Common myeloid progenitor, CD34-positive (primary cell): Measurements from ENCODE around the gene AGMAT.

Experiments used
- CTCF ChIA-PET: fragments of 350-600 bp; sonication (Branson Sonifier 250); formaldehyde crosslinking; loops from one replicate; lab custom pipeline; 2021; ENCODE audit warnings: antibody characterized with exemption; lab: Charles Lee
- POLR2A ChIA-PET: fragments of 350-600 bp; sonication (Branson Sonifier 250); formaldehyde crosslinking; loops from one replicate; lab custom pipeline; 2021; ENCODE audit warnings: antibody characterized with exemption; lab: Charles Lee
- DNase-seq, 3 donors: peaks; one replicate each; pipeline versions ENCODE4 v3.0.0 to v3.0.0-alpha.2; 2013
- H3K27ac ChIP-seq, 2 experiments: 1 replicate in 1 of 2; 2 replicates in 1 of 2; pipeline ENCODE4 v1.7.0; 2013; ENCODE audit warnings: inconsistent platforms in 2 of 2, low read length in 2 of 2, mild to moderate bottlenecking in 2 of 2, low read depth in 1 of 2, moderate library complexity in 1 of 2; ENCODE audit not compliant: severe bottlenecking in 2 of 2, insufficient read depth in 1 of 2, poor library complexity in 1 of 2
- H3K27me3 ChIP-seq, 5 experiments: replicated peaks in 2 of 5; 1 replicate in 3 of 5; 2 replicates in 2 of 5; pipeline versions ENCODE4 v1.6.1 to v1.7.0; 2013; ENCODE audit warnings: low read length in 4 of 5, mild to moderate bottlenecking in 2 of 5, moderate library complexity in 2 of 5, inconsistent platforms in 1 of 5; ENCODE audit not compliant: insufficient read depth in 5 of 5, control insufficient read depth in 4 of 5
- H3K36me3 ChIP-seq, 4 experiments: 1 replicate in 2 of 4; 2 replicates in 2 of 4; pipeline versions ENCODE4 v1.6.1 to v1.7.0; 2013; ENCODE audit warnings: low read length in 3 of 4, control low read depth in 1 of 4, mild to moderate bottlenecking in 1 of 4; ENCODE audit not compliant: control insufficient read depth in 4 of 4, insufficient read depth in 4 of 4
- H3K4me1 ChIP-seq, 4 experiments: 1 replicate in 3 of 4; 2 replicates in 1 of 4; pipeline versions ENCODE4 v1.6.1 to v1.7.1; 2013; ENCODE audit warnings: low read length in 3 of 4, mild to moderate bottlenecking in 3 of 4, control low read depth in 1 of 4, inconsistent platforms in 1 of 4, moderate library complexity in 1 of 4; ENCODE audit not compliant: control insufficient read depth in 4 of 4, insufficient read depth in 4 of 4; ENCODE audit errors: control extremely low read depth in 1 of 4
- H3K4me3 ChIP-seq, 7 experiments: 1 replicate in 4 of 7; 2 replicates in 3 of 7; pipeline versions ENCODE4 v1.5.1 to v1.7.0; 2013; ENCODE audit warnings: mild to moderate bottlenecking in 7 of 7, low read length in 6 of 7, moderate library complexity in 6 of 7, inconsistent platforms in 2 of 7, low read depth in 2 of 7, control low read depth in 1 of 7; ENCODE audit not compliant: insufficient read depth in 4 of 7, control insufficient read depth in 1 of 7; ENCODE audit errors: extremely low read depth in 1 of 7
- H3K9me3 ChIP-seq, 5 experiments: 1 replicate in 4 of 5; 2 replicates in 1 of 5; pipeline versions ENCODE4 v1.6.1 to v1.7.1; 2013; ENCODE audit warnings: low read length in 4 of 5, mild to moderate bottlenecking in 2 of 5, inconsistent platforms in 1 of 5, low read depth in 1 of 5, moderate library complexity in 1 of 5; ENCODE audit not compliant: control insufficient read depth in 4 of 5, insufficient read depth in 2 of 5; ENCODE audit errors: control extremely low read depth in 1 of 5
- WGBS: methylation state at CpG from one replicate; pipeline ENCODE4 v1.1.5; 2013; ENCODE audit not compliant: insufficient coverage; 5-methylcytosine and 5-hydroxymethylcytosine counted together

The AGMAT gene

GRCh38 chr1:15526490-15527339, 58.1 kb downstream of the AGMAT start, which contains the start of gene DNAJC16:
TSS of gene DNAJC16 (plus strand) at chr1:15526848. CDS start at chr1:15529106, 2,258 bp downstream.
- 0% methylated on average over 48 of the region's 65 CpGs for WGBS
- Histone ChIP-seq H3K4me1 (peaks cover 19 to 38% (median 28%) of the 10 kb centered on the region in 4 experiments), H3K27me3 (no peaks in the 10 kb centered on the region), H3K4me3 (peak within 1 kb of the TSS; percentile 82 to 98 (median 92)), H3K36me3 (peaks cover 0 to 6% (median 5%) of the 10 kb centered on the region in 4 experiments), H3K9me3 (no peaks in the 10 kb centered on the region), H3K27ac (peak within 1 kb of the TSS; percentile 90 to 94)
- POLR2A ChIA-PET, result interaction anchor here (0.6 to 1.0 kb wide), 3 partner anchors 10 to 310 kb away, joined by 3 read pairs; no protein-coding TSS in a partner anchor
- CTCF ChIA-PET, result no interaction called here
- peak; percentile 99 to 100 (median 100) for DNase-seq

GRCh38 chr1:15526021-15526489, 58.8 kb downstream of the AGMAT start:
- peak overlapping the region; percentile 48 to 94 for H3K27ac ChIP-seq
- ChIA-PET POLR2A (interaction anchor here (0.7 kb wide), 1 partner anchor 30 kb away, joined by 3 read pairs; no protein-coding TSS in a partner anchor), CTCF (no interaction called here)
- H3K4me1 ChIP-seq, result peaks cover 18 to 33% (median 25%) of the 10 kb centered on the region in 4 experiments
- WGBS, result 24% methylated on average over 4 of the region's 9 CpGs
- H3K36me3 ChIP-seq, result peaks cover 0 to 6% (median 4%) of the 10 kb centered on the region in 4 experiments
- no peaks in the 10 kb centered on the region for H3K27me3 ChIP-seq
- DNase-seq, result no peak
- H3K4me3 ChIP-seq, result peak overlapping the region; percentile 80 to 98 (median 91)
- H3K9me3 ChIP-seq, result no peaks in the 10 kb centered on the region

DNA sequence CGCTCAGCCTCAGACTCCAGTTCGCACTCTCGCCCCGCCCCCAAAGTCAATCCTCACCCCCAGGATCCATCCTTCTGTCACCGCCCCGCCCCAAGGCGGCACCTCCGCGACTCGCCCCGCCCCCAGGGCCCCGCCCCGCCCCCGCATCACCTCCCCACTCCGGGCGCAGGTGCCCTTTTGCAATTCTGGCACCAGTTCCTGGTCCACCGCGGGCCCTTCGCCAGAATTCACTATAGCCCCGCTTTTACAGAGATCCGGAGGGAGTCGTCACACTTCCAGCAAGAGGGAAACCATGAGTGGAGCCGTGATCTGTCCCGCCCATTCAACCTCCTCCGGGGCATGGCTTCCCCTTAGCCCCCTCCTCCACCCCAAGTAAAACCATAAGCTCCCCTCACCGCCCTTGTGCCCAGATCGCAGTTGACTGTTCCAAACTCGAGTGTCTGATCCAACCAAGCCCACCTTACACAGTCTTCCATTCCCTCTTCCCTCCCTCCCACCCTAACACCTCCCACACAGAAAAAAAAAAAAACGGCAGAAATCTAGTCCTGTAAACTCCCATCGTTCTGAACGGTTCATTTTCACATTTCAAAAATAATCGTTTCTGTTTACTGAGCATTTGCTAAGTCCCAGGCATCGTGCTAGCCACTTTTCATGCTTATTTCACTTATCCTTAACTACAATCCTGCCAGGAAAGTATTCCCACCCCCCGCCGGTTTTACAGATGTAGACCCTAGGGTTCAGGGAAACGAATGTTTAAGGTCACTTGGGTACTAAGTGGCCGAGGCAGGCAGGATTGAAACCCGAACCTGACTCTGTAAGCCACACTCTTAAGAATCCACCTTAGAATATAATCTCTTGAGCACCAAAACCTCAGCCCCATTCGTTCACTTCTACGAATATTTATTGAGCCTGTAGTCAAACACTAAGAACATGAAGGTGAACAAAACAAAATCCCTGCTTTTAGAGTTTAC, 59.5 kb downstream of the AGMAT start:
- H3K4me3 ChIP-seq, result peak overlapping the region; percentile 73 to 98 (median 84)
- H3K9me3 ChIP-seq, result no peaks in the 10 kb centered on the region
- ChIA-PET CTCF (no interaction called here), POLR2A (no interaction called here)
- DNase-seq, result peak; percentile 98 to 99 (median 99)
- peak overlapping the region; percentile 48 to 94 for H3K27ac ChIP-seq
- peaks cover 0 to 5% (median under 1%) of the 10 kb centered on the region in 4 experiments for H3K36me3 ChIP-seq
- peaks cover 18 to 33% (median 25%) of the 10 kb centered on the region in 4 experiments for H3K4me1 ChIP-seq
- H3K27me3 ChIP-seq, result no peaks in the 10 kb centered on the region
- WGBS, result 4% methylated on average over 20 of the region's 40 CpGs

- WGBS, result 0% methylated on average over 25 of the region's 88 CpGs
- POLR2A ChIA-PET, result no interaction called here
- Histone ChIP-seq H3K27me3 (no peaks in the 10 kb centered on the region), H3K27ac (peak overlapping the region; percentile 66 to 94), H3K36me3 (peaks cover 0 to 3% (median 0%) of the 10 kb centered on the region in 4 experiments), H3K4me1 (peaks cover 18 to 33% (median 25%) of the 10 kb centered on the region in 4 experiments), H3K9me3 (no peaks in the 10 kb centered on the region), H3K4me3 (peak overlapping the region; percentile 61 to 93 (median 78))
- CTCF ChIA-PET, result no interaction called here
- DNase-seq, result peak; percentile 96 to 98 (median 98)
Observed at GRCh38 chr1:15524283-15525049, 60.4 kb downstream of the AGMAT start.

DNA sequence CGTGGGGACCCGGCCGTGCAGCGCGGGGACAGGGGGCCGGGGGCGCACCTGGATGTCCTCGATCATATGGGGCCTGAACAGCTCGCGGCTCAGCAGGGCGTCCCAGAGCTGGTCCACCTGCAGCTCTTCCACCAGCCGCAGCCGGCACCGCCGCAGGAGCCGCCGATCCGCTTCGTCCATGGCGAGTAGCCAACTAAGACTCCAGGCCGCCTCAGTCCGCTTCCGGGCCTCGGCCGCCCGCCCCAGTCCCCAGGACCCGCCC, 60.9 kb downstream of the AGMAT start, which contains the start of gene CASP9:
Gene CASP9, minus strand, starts transcription at position 195 of the 262 bp plus-strand sequence. Its CDS starts 15 bp downstream, at position 180.
- H3K4me1 ChIP-seq, result peaks cover 18 to 33% (median 25%) of the 10 kb centered on the region in 4 experiments
- no peaks in the 10 kb centered on the region for H3K27me3 ChIP-seq
- H3K4me3 ChIP-seq, result peak within 1 kb of the TSS; percentile 73 to 98 (median 84)
- CTCF ChIA-PET, result no interaction called here
- WGBS, result 0% methylated on average over 22 of the region's 27 CpGs
- POLR2A ChIA-PET, result interaction anchor here (0.6 kb wide), 1 partner anchor 130 kb away, joined by 3 read pairs; no protein-coding TSS in a partner anchor
- H3K9me3 ChIP-seq, result no peaks in the 10 kb centered on the region
- no peak for DNase-seq
- peak within 1 kb of the TSS; percentile 66 to 94 for H3K27ac ChIP-seq
- H3K36me3 ChIP-seq, result peaks cover 0 to under 1% (median 0%) of the 10 kb centered on the region in 4 experiments
